Panc1 (cell line): Measurements from ENCODE around the gene SLC48A1. TPM values are rescaled to one million over a fixed set of nuclear protein-coding genes. Genes with fewer than 3 reads are reported as not detected.

Experiments
- ATAC-seq: fragments of 200-7000 bp; cut with Tn5 transposase; 2 replicates; pipeline ENCODE4 v1.9.1; 2020; ENCODE audit warnings: mild to moderate bottlenecking, moderate library complexity
- BruUV-seq: library from RNA; stranded (reverse); fragments of 400-500 nt; replicated peaks from 2 replicates; lab custom pipeline; 2021; lab: Mats Ljungman, UMichigan
- CTCF ChIA-PET: fragments of 300-600 bp; sonication (Branson Sonifier 250); formaldehyde crosslinking; loops from one replicate; lab custom pipeline; 2022; ENCODE audit warnings: antibody characterized with exemption; lab: Charles Lee
- POLR2A ChIA-PET: fragments of 300-600 bp; sonication (Branson Sonifier 250); formaldehyde crosslinking; loops from one replicate; lab custom pipeline; 2022; ENCODE audit warnings: antibody characterized with exemption; lab: Charles Lee
- DNase-seq: peaks from one replicate; pipeline ENCODE4 v3.0.0-alpha.2; 2010; ENCODE audit warnings: low read depth, low spot score
- H3K27ac ChIP-seq: 2 replicates; pipeline ENCODE4 v1.5.1; 2011; ENCODE audit warnings: mild to moderate bottlenecking, low read length, inconsistent platforms
- H3K27me3 ChIP-seq: fragments of 200-500 bp; sonication (Bioruptor generic); 2 replicates; pipeline ENCODE4 v1.6.0; 2014; ENCODE audit warnings: low read length, inconsistent platforms; ENCODE audit not compliant: control insufficient read depth, insufficient read depth
- H3K36me3 ChIP-seq: fragments of 200-500 bp; sonication (Bioruptor generic); 2 replicates; pipeline ENCODE4 v1.5.1; 2014; ENCODE audit warnings: inconsistent platforms, mild to moderate bottlenecking, low read length, moderate library complexity; ENCODE audit not compliant: control insufficient read depth, insufficient read depth
- H3K4me1 ChIP-seq: 2 replicates; pipeline ENCODE4 v1.5.1; 2011; ENCODE audit warnings: inconsistent platforms, mild to moderate bottlenecking, low read length, moderate library complexity; ENCODE audit not compliant: control insufficient read depth, insufficient read depth
- H3K4me3 ChIP-seq, 2 experiments: 2 replicates each; pipeline ENCODE4 v1.5.1; 2011 to 2012; ENCODE audit warnings: low read depth in 2 of 2, low read length in 2 of 2, mild to moderate bottlenecking in 2 of 2, inconsistent platforms in 1 of 2, moderate library complexity in 1 of 2
- H3K9me3 ChIP-seq: fragments of 200-500 bp; sonication (Bioruptor generic); 2 replicates; pipeline ENCODE4 v1.5.1; 2014; ENCODE audit warnings: low read depth, mild to moderate bottlenecking, inconsistent platforms, low read length, moderate library complexity; ENCODE audit not compliant: control insufficient read depth, insufficient read depth
- CTCF ChIP-seq: fragments of 450-650 bp; IDR thresholded peaks from 2 replicates; pipeline ENCODE4 v1.5.1; 2017; ENCODE audit warnings: mild to moderate bottlenecking
- POLR2AphosphoS5 ChIP-seq: IDR thresholded peaks from 2 replicates; pipeline ENCODE4 v1.6.1; 2012; ENCODE audit warnings: mild to moderate bottlenecking, low read depth, low read length, moderate library complexity
- REST ChIP-seq, 2 experiments: IDR thresholded peaks; 2 replicates each; pipeline ENCODE4 v1.6.1; 2011 to 2012; ENCODE audit warnings: low read depth in 2 of 2, control low read depth in 1 of 2, low read length in 1 of 2, mild to moderate bottlenecking in 1 of 2, moderate library complexity in 1 of 2; ENCODE audit not compliant: insufficient read depth in 1 of 2
- SIN3A ChIP-seq: IDR thresholded peaks from 2 replicates; pipeline ENCODE4 v1.6.1; 2012; ENCODE audit warnings: low read depth, mild to moderate bottlenecking, low read length, moderate library complexity, borderline replicate concordance; ENCODE audit not compliant: insufficient read depth
- TCF7L2 ChIP-seq: IDR thresholded peaks from 2 replicates; pipeline ENCODE4 v1.6.1; 2011; ENCODE audit warnings: mild to moderate bottlenecking, low read depth, low read length, inconsistent platforms
- in situ Hi-C: cut with HindIII; loops from 2 replicates; pipeline ENCODE4 v1.10.0; 2016; ENCODE audit warnings: low sequenced_read_pairs, low pct_unique_long_range_greater_than_20kb
- intact Hi-C: fragments of 100-400 bp; cut with micrococcal nuclease; formaldehyde crosslinking; loops from one replicate; pipeline ENCODE4 v1.10.0; 2022; ENCODE audit not compliant: unreplicated experiment
- total RNA-seq: library from RNA; stranded (reverse); gene quantifications from one replicate; pipeline ENCODE4 v1.2.1, GENCODE V29; 2021; ENCODE audit not compliant: unreplicated experiment

The SLC48A1 gene
- total RNA-seq, 1 experiment from 2014 or later = 32.0 TPM

GRCh38 chr12:47748899-47749298, 24.1 kb upstream of the SLC48A1 start:
- H3K27ac ChIP-seq = no peak overlapping the region
- H3K4me1 ChIP-seq = peaks cover 5% of the 10 kb centered on the region
- ChIA-PET POLR2A (no interaction called here), CTCF (no interaction called here)
- no TSS peak for BruUV-seq
- no peak overlapping the region for H3K4me3 ChIP-seq
- ATAC-seq (no peak), DNase-seq (no peak)
- no peaks in the 10 kb centered on the region for H3K27me3 ChIP-seq
- intact Hi-C loops (no loop called here), in situ Hi-C loops (no loop called here)
- H3K36me3 ChIP-seq = no peaks in the 10 kb centered on the region
- no peak for TF ChIP-seq TCF7L2
- TF ChIP-seq CTCF = no peak
- no peak for TF ChIP-seq REST (IDR thresholded peaks at IDR 0.05; ENCODE audit: insufficient read depth in 1 of 2, low read depth in 2 of 2, low read length in 1 of 2)
- no peak for TF ChIP-seq POLR2AphosphoS5
- TF ChIP-seq SIN3A = no peak
- no peaks in the 10 kb centered on the region for H3K9me3 ChIP-seq

- DNase-seq (no peak), ATAC-seq (no peak)
- ChIA-PET CTCF (no interaction called here), POLR2A (no interaction called here)
- H3K9me3 ChIP-seq = no peaks in the 10 kb centered on the region
- no peak overlapping the region for H3K27ac ChIP-seq
- no TSS peak for BruUV-seq
- H3K36me3 ChIP-seq = no peaks in the 10 kb centered on the region
- H3K4me3 ChIP-seq = no peak overlapping the region
- in situ Hi-C loops (no loop called here), intact Hi-C loops (no loop called here)
- peaks cover 13% of the 10 kb centered on the region for H3K4me1 ChIP-seq
- TF ChIP-seq CTCF (no peak), SIN3A (no peak), REST (IDR thresholded peaks at IDR 0.05; ENCODE audit: insufficient read depth in 1 of 2, low read depth in 2 of 2, low read length in 1 of 2) (no peak), TCF7L2 (no peak), POLR2AphosphoS5 (no peak)
- H3K27me3 ChIP-seq = no peaks in the 10 kb centered on the region
These were observed 22.7 kb upstream of the SLC48A1 start for GRCh38 chr12:47750229-47750798.
